ENCODE measurements around the gene SLC32A1. TPM values are rescaled to one million over a fixed set of nuclear protein-coding genes. Genes with fewer than 3 reads are reported as not detected.

Gene SLC32A1
- total RNA-seq, 1 experiment from 2014 or later, result not detected

DNA sequence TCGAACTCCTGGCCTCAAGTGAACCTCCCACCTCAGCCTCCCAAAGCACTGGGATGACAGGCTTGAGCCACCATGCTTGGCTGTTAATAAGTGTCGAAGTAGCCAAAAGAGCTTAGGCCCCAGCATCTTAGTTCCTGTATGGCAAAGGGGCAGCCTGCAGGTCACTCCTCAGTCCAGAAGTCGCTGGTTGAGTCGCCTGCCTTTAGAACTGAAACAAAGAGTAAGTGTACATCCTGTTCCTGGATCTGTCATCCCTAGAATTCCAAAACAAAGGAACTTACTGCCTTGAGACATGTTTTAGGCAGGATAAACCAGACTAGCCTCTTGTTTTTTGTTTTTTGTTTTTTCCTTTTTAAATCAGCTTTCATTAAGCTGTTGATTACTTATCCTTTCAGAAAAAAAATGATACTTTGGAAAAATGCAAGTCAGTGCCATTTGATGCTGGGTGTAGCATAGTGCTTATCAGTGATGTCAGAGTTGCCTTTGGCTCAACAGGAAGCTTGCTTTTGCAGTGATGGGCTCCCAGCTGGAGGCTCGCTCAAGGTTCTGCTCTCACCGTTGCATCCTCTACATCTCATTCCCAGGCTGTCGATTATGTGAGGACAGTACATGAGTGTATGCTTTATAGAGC, 33.0 kb downstream of the SLC32A1 start:
- Histone ChIP-seq H4K20me1 (ENCODE audit: insufficient read depth) (no peaks in the 10 kb centered on the region), H3K27ac (ENCODE audit: low read depth, low read length) (no peak overlapping the region), H3K9me2 (ENCODE audit: insufficient read depth) (no peaks in the 10 kb centered on the region), H3K4me1 (ENCODE audit: control insufficient read depth in 1 of 2, insufficient read depth in 2 of 2, low read length in 2 of 2) (peaks cover 5 to 20% of the 10 kb centered on the region in 2 experiments), H3K36me3 (ENCODE audit: control insufficient read depth in 1 of 2, insufficient read depth in 2 of 2, low read length in 2 of 2) (peaks cover 48 to 63% of the 10 kb centered on the region in 2 experiments), H3K9ac (ENCODE audit: low read length) (no peak overlapping the region), H3K4me3 (replicated peaks in 1 of 2; ENCODE audit: low read depth in 1 of 2, low read length in 2 of 2) (no peak overlapping the region), H3K9me3 (ENCODE audit: control insufficient read depth in 1 of 2, insufficient read depth in 1 of 2, low read depth in 1 of 2, low read length in 2 of 2) (no peaks in the 10 kb centered on the region), H3K27me3 (ENCODE audit: insufficient read depth, low read length) (no peaks in the 10 kb centered on the region), H3K4me2 (ENCODE audit: low read length) (no peak overlapping the region), H3K79me2 (ENCODE audit: insufficient read depth, low read length) (peaks cover 20% of the 10 kb centered on the region), H2AFZ (ENCODE audit: low read depth, low read length, poor library complexity, severe bottlenecking) (no peak overlapping the region)
- DNase-seq (ENCODE audit: low read depth, low spot score) (no peak), ATAC-seq (no peak)
- ChIA-PET CTCF (interaction anchor here (2.1 kb wide), 1 partner anchor 108 kb away, joined by 4 read pairs; no protein-coding TSS in a partner anchor), POLR2A (interaction anchor here (1.0 kb wide), 1 partner anchor 23 kb away, joined by 3 read pairs; no protein-coding TSS in a partner anchor), RAD21 (ENCODE audit: low non-redundant PET in 1 of 2, low total read pairs in 2 of 2, uncharacterized antibody in 2 of 2, unreplicated experiment in 2 of 2) (no interaction called here)
- TF ChIP-seq, protein P1, sequence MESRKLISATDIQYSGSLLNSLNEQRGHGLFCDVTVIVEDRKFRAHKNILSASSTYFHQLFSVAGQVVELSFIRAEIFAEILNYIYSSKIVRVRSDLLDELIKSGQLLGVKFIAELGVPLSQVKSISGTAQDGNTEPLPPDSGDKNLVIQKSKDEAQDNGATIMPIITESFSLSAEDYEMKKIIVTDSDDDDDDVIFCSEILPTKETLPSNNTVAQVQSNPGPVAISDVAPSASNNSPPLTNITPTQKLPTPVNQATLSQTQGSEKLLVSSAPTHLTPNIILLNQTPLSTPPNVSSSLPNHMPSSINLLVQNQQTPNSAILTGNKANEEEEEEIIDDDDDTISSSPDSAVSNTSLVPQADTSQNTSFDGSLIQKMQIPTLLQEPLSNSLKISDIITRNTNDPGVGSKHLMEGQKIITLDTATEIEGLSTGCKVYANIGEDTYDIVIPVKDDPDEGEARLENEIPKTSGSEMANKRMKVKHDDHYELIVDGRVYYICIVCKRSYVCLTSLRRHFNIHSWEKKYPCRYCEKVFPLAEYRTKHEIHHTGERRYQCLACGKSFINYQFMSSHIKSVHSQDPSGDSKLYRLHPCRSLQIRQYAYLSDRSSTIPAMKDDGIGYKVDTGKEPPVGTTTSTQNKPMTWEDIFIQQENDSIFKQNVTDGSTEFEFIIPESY (IDR thresholded peaks at IDR 0.05; ENCODE audit: extremely low read depth, insufficient replicate concordance, low read length), result no peak
- TF ChIP-seq, protein P2, sequence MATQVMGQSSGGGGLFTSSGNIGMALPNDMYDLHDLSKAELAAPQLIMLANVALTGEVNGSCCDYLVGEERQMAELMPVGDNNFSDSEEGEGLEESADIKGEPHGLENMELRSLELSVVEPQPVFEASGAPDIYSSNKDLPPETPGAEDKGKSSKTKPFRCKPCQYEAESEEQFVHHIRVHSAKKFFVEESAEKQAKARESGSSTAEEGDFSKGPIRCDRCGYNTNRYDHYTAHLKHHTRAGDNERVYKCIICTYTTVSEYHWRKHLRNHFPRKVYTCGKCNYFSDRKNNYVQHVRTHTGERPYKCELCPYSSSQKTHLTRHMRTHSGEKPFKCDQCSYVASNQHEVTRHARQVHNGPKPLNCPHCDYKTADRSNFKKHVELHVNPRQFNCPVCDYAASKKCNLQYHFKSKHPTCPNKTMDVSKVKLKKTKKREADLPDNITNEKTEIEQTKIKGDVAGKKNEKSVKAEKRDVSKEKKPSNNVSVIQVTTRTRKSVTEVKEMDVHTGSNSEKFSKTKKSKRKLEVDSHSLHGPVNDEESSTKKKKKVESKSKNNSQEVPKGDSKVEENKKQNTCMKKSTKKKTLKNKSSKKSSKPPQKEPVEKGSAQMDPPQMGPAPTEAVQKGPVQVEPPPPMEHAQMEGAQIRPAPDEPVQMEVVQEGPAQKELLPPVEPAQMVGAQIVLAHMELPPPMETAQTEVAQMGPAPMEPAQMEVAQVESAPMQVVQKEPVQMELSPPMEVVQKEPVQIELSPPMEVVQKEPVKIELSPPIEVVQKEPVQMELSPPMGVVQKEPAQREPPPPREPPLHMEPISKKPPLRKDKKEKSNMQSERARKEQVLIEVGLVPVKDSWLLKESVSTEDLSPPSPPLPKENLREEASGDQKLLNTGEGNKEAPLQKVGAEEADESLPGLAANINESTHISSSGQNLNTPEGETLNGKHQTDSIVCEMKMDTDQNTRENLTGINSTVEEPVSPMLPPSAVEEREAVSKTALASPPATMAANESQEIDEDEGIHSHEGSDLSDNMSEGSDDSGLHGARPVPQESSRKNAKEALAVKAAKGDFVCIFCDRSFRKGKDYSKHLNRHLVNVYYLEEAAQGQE (IDR thresholded peaks at IDR 0.05; ENCODE audit: low read depth), result no peak
- TF ChIP-seq EGR1 (IDR thresholded peaks at IDR 0.05; ENCODE audit: low read depth), result no peak
- no peak for TF ChIP-seq SRF (IDR thresholded peaks at IDR 0.05; ENCODE audit: low read depth)
- TF ChIP-seq, protein P3, sequence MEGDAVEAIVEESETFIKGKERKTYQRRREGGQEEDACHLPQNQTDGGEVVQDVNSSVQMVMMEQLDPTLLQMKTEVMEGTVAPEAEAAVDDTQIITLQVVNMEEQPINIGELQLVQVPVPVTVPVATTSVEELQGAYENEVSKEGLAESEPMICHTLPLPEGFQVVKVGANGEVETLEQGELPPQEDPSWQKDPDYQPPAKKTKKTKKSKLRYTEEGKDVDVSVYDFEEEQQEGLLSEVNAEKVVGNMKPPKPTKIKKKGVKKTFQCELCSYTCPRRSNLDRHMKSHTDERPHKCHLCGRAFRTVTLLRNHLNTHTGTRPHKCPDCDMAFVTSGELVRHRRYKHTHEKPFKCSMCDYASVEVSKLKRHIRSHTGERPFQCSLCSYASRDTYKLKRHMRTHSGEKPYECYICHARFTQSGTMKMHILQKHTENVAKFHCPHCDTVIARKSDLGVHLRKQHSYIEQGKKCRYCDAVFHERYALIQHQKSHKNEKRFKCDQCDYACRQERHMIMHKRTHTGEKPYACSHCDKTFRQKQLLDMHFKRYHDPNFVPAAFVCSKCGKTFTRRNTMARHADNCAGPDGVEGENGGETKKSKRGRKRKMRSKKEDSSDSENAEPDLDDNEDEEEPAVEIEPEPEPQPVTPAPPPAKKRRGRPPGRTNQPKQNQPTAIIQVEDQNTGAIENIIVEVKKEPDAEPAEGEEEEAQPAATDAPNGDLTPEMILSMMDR (IDR thresholded peaks at IDR 0.05 in 2 of 3, conservative IDR thresholded peaks at IDR 0.05 in 1 of 3; ENCODE audit: borderline replicate concordance in 1 of 3, insufficient read depth in 1 of 3, low read depth in 2 of 3, low read length in 2 of 3), result no peak
- no peak for TF ChIP-seq CBX3 (IDR thresholded peaks at IDR 0.05; ENCODE audit: low read depth)
- no peak for TF ChIP-seq RAD21 (IDR thresholded peaks at IDR 0.05; ENCODE audit: low read depth)
- no peak for TF ChIP-seq SIN3A (IDR thresholded peaks at IDR 0.05; ENCODE audit: low read depth)
- TF ChIP-seq SP1 (IDR thresholded peaks at IDR 0.05; ENCODE audit: low read depth), result no peak
- TF ChIP-seq, protein P4, sequence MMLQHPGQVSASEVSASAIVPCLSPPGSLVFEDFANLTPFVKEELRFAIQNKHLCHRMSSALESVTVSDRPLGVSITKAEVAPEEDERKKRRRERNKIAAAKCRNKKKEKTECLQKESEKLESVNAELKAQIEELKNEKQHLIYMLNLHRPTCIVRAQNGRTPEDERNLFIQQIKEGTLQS (IDR thresholded peaks at IDR 0.05), result no peak
- no peak for TF ChIP-seq ZFX (IDR thresholded peaks at IDR 0.05)
- TF ChIP-seq YY1 (IDR thresholded peaks at IDR 0.05; ENCODE audit: extremely low read depth, insufficient replicate concordance, low read depth, low read length), result no peak
- no peak for TF ChIP-seq ELF1 (IDR thresholded peaks at IDR 0.05; ENCODE audit: borderline replicate concordance, low read depth)
- no peak for TF ChIP-seq JUND (IDR thresholded peaks at IDR 0.05)
- TF ChIP-seq FOSL1 (IDR thresholded peaks at IDR 0.05; ENCODE audit: low read depth), result no peak
- TF ChIP-seq POLR2AphosphoS5 (IDR thresholded peaks at IDR 0.05; ENCODE audit: low read depth, low read length), result no peak
- no TSS peak for BruUV-seq (replicated peaks)
- intact Hi-C loops (cut with micrococcal nuclease), result no loop called here
